HG03025 (cell line): Measurements from ENCODE around the gene FIGNL1.

Experiments used
- ATAC-seq: cut with Tn5 transposase; IDR thresholded peaks from one replicate; pipeline ENCODE4 v1.9.1; 2021; ENCODE audit warnings: mild to moderate bottlenecking, moderate library complexity; ENCODE audit not compliant: unreplicated experiment, low FRiP score

Gene FIGNL1

GRCh38 chr7:50449881-50450589 lies at the start of gene FIGNL1:
Gene FIGNL1, minus strand, starts transcription at chr7:50450350. Its CDS starts 3,063 bp downstream, at chr7:50447287.
- ATAC-seq, result peak; percentile 92

- ATAC-seq, result no peak
These were observed 48.9 kb upstream of the FIGNL1 start for GRCh38 chr7:50499092-50499491.

GRCh38 chr7:50497968-50498367 lies 47.8 kb upstream of the FIGNL1 start:
- ATAC-seq, result no peak

GRCh38 chr7:50497068-50497642 lies 47.0 kb upstream of the FIGNL1 start:
- ATAC-seq, result no peak

- no peak for ATAC-seq
These were observed 46.4 kb upstream of the FIGNL1 start for GRCh38 chr7:50496569-50496968.

GRCh38 chr7:50495746-50496145 lies 45.6 kb upstream of the FIGNL1 start:
- ATAC-seq, result no peak

GRCh38 chr7:50492770-50493519 lies 42.8 kb upstream of the FIGNL1 start:
- ATAC-seq, result no peak

- ATAC-seq, result no peak
These were observed 41.8 kb upstream of the FIGNL1 start for GRCh38 chr7:50491943-50492342.

GRCh38 chr7:50491209-50491608 lies 41.1 kb upstream of the FIGNL1 start:
- no peak for ATAC-seq

- no peak for ATAC-seq
These were observed 38.2 kb upstream of the FIGNL1 start for GRCh38 chr7:50488379-50488778.

- no peak for ATAC-seq
These were observed 36.4 kb upstream of the FIGNL1 start for GRCh38 chr7:50486512-50486911.

GRCh38 chr7:50481867-50482266 lies 31.7 kb upstream of the FIGNL1 start:
- no peak for ATAC-seq

GRCh38 chr7:50480797-50481196 lies 30.6 kb upstream of the FIGNL1 start:
- ATAC-seq, result no peak

- no peak for ATAC-seq
These were observed 29.8 kb upstream of the FIGNL1 start for GRCh38 chr7:50479743-50480517.

GRCh38 chr7:50477640-50478039 lies 27.5 kb upstream of the FIGNL1 start:
- no peak for ATAC-seq

GRCh38 chr7:50476953-50477625 lies 26.9 kb upstream of the FIGNL1 start:
- no peak for ATAC-seq

- no peak for ATAC-seq
These were observed 25.2 kb upstream of the FIGNL1 start for GRCh38 chr7:50475340-50475739.

GRCh38 chr7:50474382-50475160 lies 24.4 kb upstream of the FIGNL1 start:
- ATAC-seq, result no peak

GRCh38 chr7:50473531-50473930 lies 23.4 kb upstream of the FIGNL1 start:
- ATAC-seq, result no peak

- no peak for ATAC-seq
These were observed 22.3 kb upstream of the FIGNL1 start for GRCh38 chr7:50472427-50472826.
